Forelimb muscle (tissue), 1 donor: ENCODE data around the gene CACNA1A. TPM values are rescaled to one million over a fixed set of nuclear protein-coding genes. Genes with fewer than 3 reads are reported as not detected.
"Not testable (repeated sequence)": the region's sequence is repeated elsewhere in the genome, so short reads cannot be mapped to it uniquely, and the experiment has no call there.

Experiments used
- DNase-seq: peaks from one replicate; pipeline ENCODE4 v3.0.0-alpha.2; 2013; ENCODE audit warnings: low read depth
- polyA plus RNA-seq: library from polyadenylated mRNA; unstranded; fragments of 120-200 nt; gene quantifications from one replicate; pipeline ENCODE4 v1.2.1, GENCODE V29; 2013; ENCODE audit not compliant: insufficient read length

The CACNA1A gene
- polyA plus RNA-seq, 1 donor = 1.6 TPM

DNA sequence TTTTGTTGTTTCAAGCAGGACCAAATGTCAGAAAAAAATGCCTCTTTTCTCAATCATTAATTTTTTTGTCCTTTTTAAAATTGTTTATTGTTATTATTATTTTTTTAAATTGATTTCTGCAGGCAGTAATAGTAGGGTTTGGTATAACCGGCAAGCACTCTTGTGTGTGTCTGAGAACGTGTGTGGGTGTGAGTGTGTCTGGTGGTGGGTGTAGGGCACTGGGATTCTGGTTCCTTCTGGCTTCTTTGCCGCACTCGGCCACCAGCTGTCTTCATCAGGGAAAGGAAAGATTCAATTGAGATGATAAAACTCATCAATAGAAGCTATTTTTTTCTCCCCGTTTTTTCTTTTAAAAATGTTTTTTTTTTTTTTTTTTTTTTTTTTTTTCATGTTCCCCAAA, 299.7 kb downstream of the CACNA1A start:
- DNase-seq = no peak

DNA sequence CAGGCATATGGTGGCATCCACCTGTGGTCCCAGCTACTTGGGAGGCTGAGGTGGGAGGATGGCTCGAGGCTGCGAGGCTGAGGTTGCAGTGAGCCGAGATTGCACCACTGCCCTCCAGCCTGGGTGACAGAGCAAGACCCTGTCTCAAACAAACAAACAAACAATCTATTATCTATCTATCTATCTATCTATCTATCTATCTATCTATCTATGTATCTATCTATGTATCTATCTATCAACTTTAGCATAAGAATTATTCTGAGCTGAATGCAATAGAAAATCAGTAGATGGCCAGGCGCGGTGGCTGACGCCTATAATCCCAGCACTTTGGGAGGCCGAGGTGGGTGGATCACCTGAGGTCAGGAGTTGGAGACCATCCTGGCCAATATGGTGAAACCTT, 304.2 kb downstream of the CACNA1A start:
- not testable (repeated sequence) for DNase-seq

DNA sequence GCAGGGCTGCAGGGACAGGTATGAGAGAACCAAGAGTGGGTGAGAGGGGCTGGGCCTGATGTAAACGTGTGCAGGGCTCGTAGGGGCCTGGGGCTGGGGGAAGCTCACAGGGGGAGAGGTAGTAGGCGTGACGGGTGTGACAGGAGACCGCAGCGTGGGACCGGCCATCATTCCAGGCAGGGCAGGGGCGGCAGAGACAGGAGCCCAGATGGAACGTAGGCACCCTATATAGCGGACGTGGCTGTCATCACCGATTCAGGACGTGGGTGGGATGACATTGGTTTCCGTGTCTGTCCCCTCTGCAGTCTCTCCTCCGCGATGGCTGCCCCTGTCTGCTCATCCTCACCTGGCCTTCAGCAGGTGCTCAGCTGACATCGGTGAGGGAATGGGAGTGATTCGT, 307.6 kb downstream of the CACNA1A start:
- no peak for DNase-seq

DNA sequence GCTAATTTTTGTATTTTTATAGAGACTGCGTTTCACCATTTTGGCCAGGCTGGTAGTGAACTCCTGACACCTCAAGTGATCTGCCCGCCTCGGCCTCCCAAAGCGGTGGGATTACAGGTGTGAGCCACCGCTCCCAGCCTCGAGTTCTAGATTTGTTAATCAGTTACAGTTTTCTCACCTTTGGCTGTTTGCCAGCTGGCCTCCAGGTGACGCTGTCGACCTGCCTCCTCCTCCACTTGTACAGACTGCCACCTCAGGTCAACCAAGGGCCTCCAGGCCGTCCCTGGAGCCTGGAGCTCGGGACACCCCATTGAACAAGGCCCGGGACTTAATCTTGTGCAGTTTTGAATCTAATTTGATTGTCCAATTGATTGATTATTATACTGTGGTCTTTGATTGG, 310.6 kb downstream of the CACNA1A start:
- no peak for DNase-seq

DNA sequence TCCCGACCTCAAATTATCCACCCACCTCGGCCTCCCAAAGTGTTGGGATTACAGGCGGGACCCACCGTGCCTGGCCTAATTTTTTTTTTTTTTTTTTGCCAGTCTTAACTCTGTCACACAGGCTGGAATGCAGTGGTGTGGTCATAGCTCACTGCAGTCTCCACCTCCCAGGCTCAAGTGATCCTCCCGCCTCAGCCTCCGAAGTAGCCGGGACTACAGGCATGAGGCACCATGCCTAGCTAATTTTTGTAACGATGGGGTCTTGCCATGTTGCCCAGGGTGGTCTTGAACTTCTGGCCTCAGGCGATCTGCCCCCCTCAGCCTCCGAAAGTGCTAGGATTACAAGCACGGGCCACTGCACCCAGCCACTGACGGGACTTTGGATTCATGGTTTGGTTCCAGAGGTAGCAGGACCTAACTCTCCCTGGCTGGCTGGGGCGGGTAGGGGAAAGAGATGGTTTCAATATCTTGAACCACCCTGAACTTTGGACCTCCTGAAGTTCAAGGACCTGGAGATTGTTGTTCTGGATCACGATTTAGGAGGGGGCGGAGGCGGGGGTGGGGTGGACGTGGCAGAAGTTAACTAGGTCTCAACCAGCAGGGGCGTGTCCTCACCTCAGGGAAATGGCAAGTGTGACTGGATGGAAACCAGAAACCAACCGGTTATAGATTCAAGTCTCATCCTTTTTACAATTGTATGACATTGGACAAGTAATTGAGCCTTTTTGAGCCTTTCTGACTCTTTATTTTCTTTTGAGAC, 315.3 kb downstream of the CACNA1A start:
- DNase-seq = no peak

DNA sequence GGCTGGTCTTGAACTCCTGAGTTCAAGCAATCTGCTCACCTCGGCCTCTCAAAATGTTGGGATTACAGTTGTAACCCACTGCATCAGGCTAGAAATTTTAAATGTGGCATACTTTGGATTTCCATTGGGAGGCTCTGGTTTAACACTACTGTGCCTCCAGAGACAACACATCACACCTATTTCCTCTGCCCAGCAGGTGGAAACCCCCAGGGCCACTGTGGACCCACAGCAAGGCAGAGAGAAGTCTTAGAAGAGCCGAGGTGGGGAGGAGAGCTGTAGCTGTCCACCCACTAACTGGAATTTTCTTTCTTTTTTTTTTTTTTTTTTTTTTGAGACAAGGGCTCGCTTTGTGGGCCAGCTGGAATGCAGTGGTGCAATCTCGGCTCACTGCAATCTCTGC, 316.7 kb downstream of the CACNA1A start:
- DNase-seq = no peak

DNA sequence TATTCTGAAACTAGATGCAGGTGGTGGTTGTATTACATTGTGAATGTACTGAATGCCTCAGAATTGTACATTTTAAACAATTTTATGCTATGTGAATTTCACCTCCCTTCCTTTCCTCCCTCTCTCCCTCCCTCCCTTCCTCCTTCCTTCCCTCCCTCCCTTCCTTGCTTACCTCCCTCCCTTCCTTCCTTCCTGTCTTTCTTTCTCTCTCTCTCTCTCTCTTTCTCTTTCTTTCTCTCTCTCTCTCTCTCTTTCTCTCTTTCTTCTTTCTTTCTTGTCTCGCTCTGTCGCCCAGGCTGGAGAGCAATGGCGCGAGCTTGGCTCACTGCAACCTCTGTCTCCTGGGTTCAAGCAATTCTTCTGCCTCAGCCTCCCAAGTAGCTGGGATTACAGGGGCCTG, 318.9 kb downstream of the CACNA1A start:
- no peak for DNase-seq

DNA sequence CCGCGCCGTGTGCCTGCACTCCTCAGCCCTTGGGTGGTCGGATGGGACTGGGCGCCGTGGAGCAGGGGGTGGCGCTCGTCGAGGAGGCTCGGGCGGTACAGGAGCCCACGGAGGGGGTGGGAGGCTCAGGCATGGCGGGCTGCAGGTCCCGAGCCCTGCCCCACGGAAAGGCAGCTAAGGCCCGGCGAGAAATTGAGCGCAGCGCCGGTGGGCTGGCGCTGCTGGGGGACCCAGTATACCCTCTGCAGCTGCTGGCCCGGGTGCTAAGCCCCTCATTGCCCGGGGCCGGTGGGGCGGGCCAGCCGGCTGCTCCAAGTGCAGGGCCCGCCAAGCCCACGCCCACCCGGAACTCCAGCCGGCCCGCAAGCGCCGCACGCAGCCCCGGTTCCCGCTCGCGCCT, 319.6 kb downstream of the CACNA1A start:
- DNase-seq = not testable (repeated sequence)

DNA sequence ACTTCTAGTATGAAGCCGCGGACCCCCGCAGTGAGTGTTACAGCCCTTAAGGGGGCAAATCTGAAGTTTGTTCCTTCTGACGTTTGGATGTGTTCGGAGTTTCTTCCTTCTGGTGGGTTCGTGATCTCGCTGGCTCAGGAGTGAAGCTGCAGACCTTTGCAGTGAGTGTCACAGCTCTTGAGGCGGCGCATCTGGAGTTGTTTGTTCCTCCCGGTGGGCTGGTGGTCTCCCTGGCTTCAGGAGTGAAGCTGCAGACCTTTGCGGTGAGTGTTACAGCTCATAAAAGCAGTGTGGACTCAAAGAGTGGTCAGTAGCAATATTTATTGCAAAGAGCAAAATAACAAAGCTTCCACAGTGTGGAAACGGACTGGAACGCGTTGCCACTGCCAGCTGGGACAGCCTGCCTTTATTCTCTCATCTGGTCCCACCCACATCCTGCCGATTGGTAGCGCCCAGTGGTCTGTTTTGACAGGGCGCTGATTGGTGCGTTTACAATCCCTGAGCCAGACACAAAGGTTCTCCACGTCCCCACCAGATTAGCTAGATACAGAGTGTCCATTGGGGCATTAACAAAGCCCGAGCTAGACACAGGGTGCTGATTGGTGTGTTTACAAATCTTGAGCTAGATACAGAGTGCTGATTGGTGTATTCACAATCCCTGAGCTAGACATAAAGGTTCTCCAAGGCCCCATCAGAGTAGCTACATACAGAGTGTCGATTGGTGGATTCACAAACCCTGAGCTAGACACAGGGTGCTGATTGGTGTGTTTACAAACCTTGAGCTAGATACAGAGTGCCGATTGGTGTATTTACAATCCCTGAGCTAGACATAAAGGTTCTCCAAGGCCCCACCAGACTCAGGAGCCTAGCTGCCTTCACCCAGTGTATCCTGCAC, 320.3 kb downstream of the CACNA1A start:
- DNase-seq = not testable (repeated sequence)

DNA sequence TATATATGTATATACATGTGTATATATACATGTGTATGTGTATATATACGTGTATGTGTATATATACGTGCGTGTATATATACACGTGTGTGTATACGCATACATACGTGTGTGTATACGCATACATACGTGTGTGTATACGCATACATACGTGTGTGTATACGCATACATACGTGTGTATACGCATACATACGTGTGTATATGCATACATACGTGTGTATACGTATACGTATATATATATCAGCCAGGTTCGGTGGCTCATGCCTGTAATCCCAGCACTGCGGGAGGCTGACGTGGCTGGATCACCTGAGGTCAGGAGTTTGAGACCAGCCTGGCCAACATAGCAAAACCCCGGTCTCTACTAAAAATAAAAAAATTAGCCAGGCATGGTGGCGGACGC, 321.4 kb downstream of the CACNA1A start:
- DNase-seq = not testable (repeated sequence)

DNA sequence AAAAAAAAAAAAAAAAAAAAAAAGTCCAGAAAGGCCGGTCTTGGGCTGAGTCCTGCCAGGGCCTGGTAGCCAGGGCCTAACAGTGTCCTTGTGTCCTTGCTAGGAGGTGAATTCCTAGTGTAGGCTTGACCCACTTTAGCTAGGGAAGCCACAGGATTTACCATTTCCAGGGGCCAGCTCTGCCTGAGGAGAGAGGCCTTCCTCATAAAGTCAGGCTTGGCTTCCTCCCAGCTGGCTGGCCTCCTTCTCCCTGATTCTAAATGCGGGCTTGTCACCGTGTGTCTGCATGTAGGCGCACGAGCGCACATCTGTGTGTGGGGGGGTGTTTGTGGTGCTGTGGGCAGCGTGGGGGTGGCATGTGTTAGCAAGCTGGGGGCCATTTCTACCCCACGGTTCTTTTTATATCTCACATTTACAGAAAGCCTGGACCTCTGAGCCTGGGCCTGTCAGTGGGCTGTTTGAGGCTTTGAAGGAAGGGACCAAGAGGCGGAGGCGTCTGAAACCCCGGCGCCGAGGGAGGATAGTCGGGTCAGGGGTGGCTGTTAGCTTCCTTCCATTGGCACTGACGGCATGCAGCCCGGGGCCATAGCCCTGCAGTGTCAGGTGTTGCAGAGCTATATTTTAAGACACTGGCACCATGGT, 324.4 kb downstream of the CACNA1A start:
- no peak for DNase-seq

DNA sequence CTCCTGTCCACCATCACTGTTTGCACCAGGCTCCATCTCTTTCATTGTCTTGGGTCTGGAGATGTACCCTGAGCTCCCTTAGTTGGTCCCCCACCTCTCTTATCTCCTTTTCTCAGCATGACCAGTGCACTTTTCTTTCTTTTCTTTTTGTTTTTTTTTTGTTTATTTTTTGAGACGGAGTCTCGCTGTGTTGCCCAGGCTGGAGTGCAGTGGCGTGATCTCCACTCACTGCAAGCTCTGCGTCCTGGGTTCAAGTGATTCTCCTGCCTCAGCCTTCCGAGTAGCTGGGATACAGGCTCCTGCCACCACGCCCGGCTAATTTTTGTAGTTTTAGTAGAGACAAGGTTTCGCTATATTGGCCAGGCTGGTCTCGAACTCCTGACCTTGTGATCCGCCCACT, 328.0 kb downstream of the CACNA1A start:
- not testable (repeated sequence) for DNase-seq

DNA sequence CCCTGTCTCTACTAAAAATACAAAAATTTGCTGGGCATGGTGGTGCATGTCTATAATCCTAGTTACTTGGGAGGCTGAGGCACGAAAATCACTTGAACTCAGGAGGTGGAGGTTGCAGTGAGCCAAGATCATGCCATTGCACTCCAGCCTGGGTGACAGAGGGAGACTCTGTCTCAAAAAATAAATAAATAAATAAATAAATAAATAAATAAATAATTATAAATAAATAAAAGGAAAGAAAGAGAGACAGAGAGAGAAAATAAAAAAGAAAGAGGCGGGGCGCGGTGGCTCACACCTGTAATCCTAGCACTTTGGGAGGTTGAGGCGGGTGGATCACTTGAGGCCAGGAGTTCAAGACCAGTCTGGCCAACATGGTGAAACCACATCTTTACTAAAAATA, 328.7 kb downstream of the CACNA1A start:
- not testable (repeated sequence) for DNase-seq

DNA sequence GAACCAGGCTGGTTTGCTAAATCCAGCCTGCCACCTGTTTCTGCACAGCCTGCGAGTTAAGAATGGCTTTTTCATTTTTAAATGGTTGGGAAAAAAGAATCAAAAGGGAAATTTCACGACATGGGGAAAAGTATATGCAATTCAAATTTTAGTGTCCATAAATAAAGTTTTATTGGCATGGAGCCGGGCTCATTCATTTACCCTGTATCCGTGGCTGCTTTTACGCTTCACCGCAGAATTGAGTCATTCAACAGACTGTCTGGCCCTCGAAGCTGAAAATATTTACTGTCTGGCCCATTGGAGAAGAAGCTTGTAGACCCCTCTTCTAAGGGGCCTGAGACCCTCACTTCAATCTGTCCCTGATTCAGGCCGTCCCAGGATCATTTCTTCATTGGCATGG, 329.9 kb downstream of the CACNA1A start:
- DNase-seq = no peak

DNA sequence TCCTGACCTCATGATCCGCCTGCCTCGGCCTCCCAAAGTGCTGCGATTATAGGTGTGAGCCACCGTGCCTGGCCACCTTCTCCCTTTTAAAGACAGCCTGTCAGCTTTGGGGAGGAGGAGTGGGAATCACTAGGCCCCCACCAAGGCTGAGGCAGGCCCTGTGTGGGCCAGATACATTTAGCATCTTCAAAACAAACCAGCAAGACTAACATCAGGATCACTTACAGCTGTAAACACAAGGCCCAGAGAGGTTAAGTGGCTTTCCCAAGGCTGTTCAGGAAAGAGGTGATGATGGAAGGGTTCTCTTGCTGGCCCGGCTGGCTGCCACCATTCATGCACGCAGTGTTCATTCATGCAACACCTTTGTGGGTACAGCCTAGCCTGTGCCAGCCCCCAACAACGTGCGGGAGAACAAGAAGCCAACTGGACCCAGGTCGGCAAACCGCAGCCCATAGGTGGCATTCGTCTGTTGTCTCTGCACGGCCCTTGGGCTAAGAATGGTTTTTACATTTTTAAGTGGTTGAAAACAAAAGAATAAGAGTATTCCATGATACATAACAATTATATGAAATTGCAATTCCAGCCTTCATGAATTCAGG, 333.0 kb downstream of the CACNA1A start:
- no peak for DNase-seq

DNA sequence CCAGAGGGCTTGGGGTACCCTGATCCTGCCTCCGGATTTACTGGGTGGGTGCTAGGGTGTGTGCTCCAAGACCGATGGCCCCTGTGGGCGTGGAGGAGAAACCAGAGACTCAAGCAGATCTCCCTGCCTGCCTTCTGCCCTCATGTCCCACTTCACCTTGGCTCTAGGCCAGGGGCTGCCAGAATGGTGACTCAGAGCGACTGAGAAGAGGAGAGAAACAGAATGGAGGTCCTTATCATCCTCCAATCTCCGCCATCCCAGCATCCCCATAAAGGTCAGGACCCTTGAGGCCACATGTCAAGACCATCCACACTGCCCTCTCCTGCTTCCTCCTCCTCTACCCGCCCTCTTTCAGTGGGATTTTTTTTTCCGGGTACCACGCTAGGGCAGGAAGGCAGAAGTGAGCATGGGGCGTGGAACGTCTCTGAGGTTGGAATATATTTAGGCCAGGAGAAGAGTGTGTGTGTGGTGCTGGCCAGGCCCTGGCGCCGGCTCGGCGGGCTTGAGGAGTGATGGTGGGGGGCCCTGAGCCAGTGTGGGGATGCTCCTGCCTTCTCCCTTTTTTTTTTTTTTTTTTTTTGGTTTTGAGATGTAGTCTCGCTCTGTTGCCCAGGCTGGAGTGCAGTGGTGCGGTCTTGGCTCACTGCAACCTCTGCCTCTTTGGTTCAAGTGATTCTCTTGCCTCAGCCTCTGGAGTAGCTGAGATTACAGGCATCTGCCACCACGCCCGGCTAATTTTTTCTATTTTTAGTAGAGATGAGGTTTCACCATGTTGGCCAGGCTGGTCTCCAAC, 333.7 kb downstream of the CACNA1A start:
- DNase-seq = no peak

DNA sequence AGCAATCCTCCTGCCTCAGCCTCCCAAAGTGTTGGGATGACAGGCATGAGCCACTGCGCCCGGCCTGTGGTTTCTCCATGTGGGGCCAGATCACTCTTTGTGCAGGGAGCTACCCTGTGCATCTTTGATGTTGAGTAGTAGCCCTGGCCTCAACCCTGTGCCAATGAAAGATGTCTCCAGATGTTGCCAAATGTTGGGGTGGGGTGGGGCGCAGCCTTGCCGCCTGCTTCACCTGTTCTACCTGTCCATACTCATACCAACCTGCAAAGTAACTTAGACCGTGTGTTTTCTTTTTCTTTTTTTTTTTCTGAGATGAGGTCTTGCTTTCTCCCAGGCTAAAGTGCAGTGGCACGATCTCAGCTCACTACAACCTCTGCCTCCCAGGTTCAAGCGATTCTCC, 335.1 kb downstream of the CACNA1A start:
- DNase-seq = no peak

DNA sequence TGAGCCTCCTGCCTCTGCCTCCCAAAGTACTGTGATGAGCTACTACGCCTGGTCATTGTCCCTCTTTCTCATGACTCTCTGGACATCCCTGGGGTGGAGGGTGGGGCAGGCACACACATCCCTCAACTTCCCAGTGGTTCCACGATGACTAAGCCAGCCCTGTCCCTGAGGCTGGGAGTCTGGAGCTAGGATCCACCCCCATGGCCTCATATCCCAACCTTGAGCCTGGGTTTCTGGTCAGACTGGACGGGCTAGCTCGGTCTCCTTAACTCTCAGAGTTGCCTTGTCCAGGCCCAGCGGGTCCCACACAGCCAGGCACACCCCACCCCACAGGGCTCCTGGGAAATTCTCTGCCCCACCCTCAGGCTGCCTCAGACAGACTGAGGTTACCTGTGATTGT, 336.5 kb downstream of the CACNA1A start:
- no peak for DNase-seq

DNA sequence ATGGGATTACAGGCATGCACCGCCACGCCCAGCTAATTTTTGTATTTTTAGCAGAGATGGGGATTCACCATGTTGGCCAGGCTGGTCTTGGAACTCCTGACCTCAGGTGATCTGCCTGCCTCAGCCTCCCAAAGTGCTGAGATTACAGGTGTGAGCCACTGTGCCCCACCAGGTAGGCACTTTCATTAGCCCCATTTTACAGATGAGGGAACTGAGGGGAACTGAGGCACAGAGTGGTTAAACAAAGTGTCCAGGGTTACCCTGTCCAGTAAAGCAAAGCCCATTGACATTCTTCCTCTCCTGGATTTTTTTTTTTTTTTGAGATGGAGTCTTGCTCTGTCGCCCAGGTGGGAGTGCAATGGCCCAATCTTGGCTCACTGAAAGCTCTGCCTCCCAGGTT, 340.1 kb downstream of the CACNA1A start:
- not testable (repeated sequence) for DNase-seq

DNA sequence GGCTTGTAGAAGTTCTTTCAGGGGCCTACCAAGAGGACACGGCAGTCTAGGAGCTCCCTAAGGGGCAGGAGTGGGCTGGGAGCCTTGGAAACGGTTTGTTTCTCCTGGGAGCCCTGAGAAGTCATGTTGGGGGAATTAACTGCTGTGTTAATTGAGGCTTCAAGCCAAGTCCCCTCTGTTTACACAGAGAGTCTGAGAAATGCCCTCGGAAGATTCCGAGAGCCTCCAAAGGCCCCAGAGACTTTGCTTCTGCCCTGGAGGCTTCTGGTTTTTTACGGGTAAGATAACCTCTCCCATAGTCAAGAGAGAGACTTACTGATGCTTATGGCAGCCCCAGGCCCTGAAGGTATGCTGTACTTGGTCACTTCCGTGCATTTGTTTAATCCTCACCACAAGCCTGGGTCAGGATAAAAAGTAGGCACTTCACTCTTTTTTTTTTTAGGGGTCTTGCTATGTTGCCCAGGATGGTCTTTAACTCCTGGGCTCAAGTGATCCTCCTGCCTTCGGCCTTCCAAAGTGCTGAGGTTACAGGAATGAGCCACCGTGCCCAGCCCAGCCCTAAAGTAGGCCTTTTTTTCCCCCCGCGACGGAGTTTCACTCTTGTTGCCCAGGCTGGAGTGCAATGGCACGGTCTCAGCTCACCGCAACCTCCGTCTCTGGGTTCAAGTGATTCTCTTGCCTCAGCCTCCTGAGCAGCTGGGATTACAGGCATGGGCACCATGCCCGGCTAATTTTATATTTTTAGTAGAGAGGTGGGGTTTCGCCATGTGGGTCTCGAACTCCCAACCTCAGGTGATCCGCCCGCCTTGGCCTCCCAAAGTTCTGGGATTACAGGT, 340.9 kb downstream of the CACNA1A start:
- no peak for DNase-seq
